HG03354 (cell line): ENCODE data around the gene PER1.

ENCODE experiments used
- ATAC-seq: cut with Tn5 transposase; IDR thresholded peaks from one replicate; pipeline ENCODE4 v1.9.1; 2021; ENCODE audit warnings: mild to moderate bottlenecking; ENCODE audit not compliant: unreplicated experiment, poor library complexity, severe bottlenecking

The PER1 gene

GRCh38 chr17:8142887-8143580 lies 9.2 kb downstream of the PER1 start:
- ATAC-seq, result no peak

GRCh38 chr17:8142158-8142886 lies 9.9 kb downstream of the PER1 start:
- ATAC-seq, result no peak

GRCh38 chr17:8141741-8142140 lies 10.5 kb downstream of the PER1 start:
- ATAC-seq, result no peak

- no peak for ATAC-seq
Measured at GRCh38 chr17:8141045-8141444, 11.2 kb downstream of the PER1 start.

- no peak for ATAC-seq
Measured at GRCh38 chr17:8140065-8141029, 11.9 kb downstream of the PER1 start.

- ATAC-seq, result peak; percentile 86
Measured at GRCh38 chr17:8138672-8139371, 13.4 kb downstream of the PER1 start.

- no peak for ATAC-seq
Measured at GRCh38 chr17:8138374-8138671, 13.9 kb downstream of the PER1 start.

- no peak for ATAC-seq
Measured at GRCh38 chr17:8137645-8138373, 14.4 kb downstream of the PER1 start.

- no peak for ATAC-seq
Measured at GRCh38 chr17:8133941-8134340, 18.3 kb downstream of the PER1 start.

- ATAC-seq, result no peak
Measured at GRCh38 chr17:8133399-8133798, 18.8 kb downstream of the PER1 start.

- ATAC-seq, result no peak
Measured at GRCh38 chr17:8131844-8132441, 20.3 kb downstream of the PER1 start.

GRCh38 chr17:8128125-8128784 lies 23.9 kb downstream of the PER1 start:
- no peak for ATAC-seq

GRCh38 chr17:8126491-8127066 lies 25.6 kb downstream of the PER1 start:
- ATAC-seq, result no peak

- no peak for ATAC-seq
Measured at GRCh38 chr17:8125947-8126490, 26.2 kb downstream of the PER1 start.

- no peak for ATAC-seq
Measured at GRCh38 chr17:8125154-8125946, 26.9 kb downstream of the PER1 start.

- ATAC-seq, result no peak
Measured at GRCh38 chr17:8124350-8125153, 27.7 kb downstream of the PER1 start.
